ENCODE data around the gene BACE1. TPM values are rescaled to one million over a fixed set of nuclear protein-coding genes. Genes with fewer than 3 reads are reported as not detected.

Gene BACE1
- total and polyA plus RNA-seq, 10 of the 15 experiments (the other 5 are each of a cell fraction or from before 2014, with no cell fraction given), result 0.07 to 1.6 (median 0.32) TPM

GRCh38 chr11:117334896-117335295 is 18.8 kb upstream of the BACE1 start:
- intact Hi-C loops (cut with micrococcal nuclease; ENCODE audit: unreplicated experiment) (no loop called here), in situ Hi-C loops (cut with MboI) (no loop called here)
- RAD21 ChIA-PET (ENCODE audit: unreplicated experiment), result no interaction called here
- H3K79me2 ChIP-seq (ENCODE audit: control insufficient read depth, insufficient read depth, low read length), result no peaks in the 10 kb centered on the region
- no peaks in the 10 kb centered on the region; a peak in 1 of 4 replicates for H3K36me3 ChIP-seq (ENCODE audit: control insufficient read depth in 2 of 2, insufficient read depth in 2 of 2, low read length in 1 of 2)
- DNase-seq (ENCODE audit: low read depth, low spot score), result no peak
- no peak overlapping the region for H3K4me2 ChIP-seq (ENCODE audit: control insufficient read depth, insufficient read depth)
- no TSS peak for BruUV-seq (replicated peaks)
- H3K27me3 ChIP-seq (replicated peaks in 1 of 2; ENCODE audit: control insufficient read depth in 2 of 2, insufficient read depth in 2 of 2, low read length in 1 of 2), result no peaks in the 10 kb centered on the region
- no peak overlapping the region for H3K9ac ChIP-seq (ENCODE audit: control insufficient read depth, insufficient read depth, low read length)
- ATAC-seq, result no peak
- WGBS (ENCODE audit: insufficient coverage, insufficient replicate concordance, low lambda C conversion rate, missing lambda C conversion rate), result 77% methylated on average over 6 of the region's 6 CpGs
- no peaks in the 10 kb centered on the region for H3K4me1 ChIP-seq (ENCODE audit: control insufficient read depth, insufficient read depth, low read length)
- SMC1A ChIA-PET (ENCODE audit: uncharacterized antibody, unreplicated experiment), result interaction anchor here (1.3 kb wide), 1 partner anchor 11 kb away, joined by 5 read pairs; no protein-coding TSS in a partner anchor
- POLR2A ChIA-PET, result no interaction called here
- H2AFZ ChIP-seq (ENCODE audit: control insufficient read depth, low read depth, low read length), result no peak overlapping the region
- H4K20me1 ChIP-seq (ENCODE audit: control insufficient read depth, insufficient read depth), result no peaks in the 10 kb centered on the region
- H3K27ac ChIP-seq (ENCODE audit: control insufficient read depth, insufficient read depth), result no peak overlapping the region
- no peaks in the 10 kb centered on the region for H3K9me3 ChIP-seq (replicated peaks; ENCODE audit: control insufficient read depth, insufficient read depth, low read length)
- CTCF ChIA-PET, result interaction anchor here (0.9 kb wide), 1 partner anchor 92 kb away, joined by 3 read pairs; no protein-coding TSS in a partner anchor
- TF ChIP-seq ZSCAN29 (IDR thresholded peaks at IDR 0.05), result no peak
- no peak for TF ChIP-seq SREBF1 (IDR thresholded peaks at IDR 0.05; ENCODE audit: low read length)
- TF ChIP-seq E2F4 (IDR thresholded peaks at IDR 0.05; ENCODE audit: low read depth, low read length), result no peak
- no peak for TF ChIP-seq KLF5 (IDR thresholded peaks at IDR 0.05; ENCODE audit: partially characterized antibody)
- no peak for TF ChIP-seq GABPA (IDR thresholded peaks at IDR 0.05; ENCODE audit: low read depth)
- TF ChIP-seq NFIC (IDR thresholded peaks at IDR 0.05; ENCODE audit: low read depth, low read length), result no peak
- no peak for TF ChIP-seq IKZF2 (IDR thresholded peaks at IDR 0.05)
- TF ChIP-seq SIN3A (IDR thresholded peaks at IDR 0.05; ENCODE audit: low read depth, low read length), result no peak
- no peak for TF ChIP-seq EGR1 (IDR thresholded peaks at IDR 0.05; ENCODE audit: borderline replicate concordance in 1 of 2, low read depth in 2 of 2, low read length in 2 of 2)
- TF ChIP-seq KAT2A (conservative IDR thresholded peaks at IDR 0.05; ENCODE audit: control insufficient read depth, low read depth, low read length), result no peak
- no peak for TF ChIP-seq SMAD5 (IDR thresholded peaks at IDR 0.05; ENCODE audit: low read depth)
- no peak overlapping the region for H3K4me3 ChIP-seq
- no peak for FAIRE-seq

Data from GM12878 (cell line).